ENCODE results near the gene CDK18. TPM values are rescaled to one million over a fixed set of nuclear protein-coding genes. Genes with fewer than 3 reads are reported as not detected.

CDK18 gene
- total RNA-seq, 1 donor from 2014 or later: 27.0 TPM

- peaks cover 31% of the 10 kb centered on the region for H3K4me1 ChIP-seq
- H3K9me3 ChIP-seq: no peaks in the 10 kb centered on the region
- H3K27me3 ChIP-seq: no peaks in the 10 kb centered on the region
- no peak for DNase-seq (ENCODE audit: extremely low spot score in 2 of 2)
- TF ChIP-seq POLR2A (IDR thresholded peaks at IDR 0.05): no peak
- H3K36me3 ChIP-seq: no peaks in the 10 kb centered on the region
- intact Hi-C loops (cut with DNase I): no loop called here
- H3K4me3 ChIP-seq: no peak overlapping the region
- H3K27ac ChIP-seq: peak overlapping the region; percentile 71
These were observed 2.1 kb downstream of the CDK18 start for GRCh38 chr1:205506409-205507200.

- intact Hi-C loops (cut with DNase I): no loop called here
- H3K4me1 ChIP-seq: peaks cover 38% of the 10 kb centered on the region
- H3K36me3 ChIP-seq: no peaks in the 10 kb centered on the region
- no peak for DNase-seq (ENCODE audit: extremely low spot score in 2 of 2)
- TF ChIP-seq POLR2AphosphoS5 (IDR thresholded peaks at IDR 0.05; ENCODE audit: insufficient read depth in 1 of 2, low read depth in 1 of 2): no peak
- no peak for TF ChIP-seq POLR2A (IDR thresholded peaks at IDR 0.05)
- no peak for TF ChIP-seq CTCF (IDR thresholded peaks at IDR 0.05)
- H3K9me3 ChIP-seq: no peaks in the 10 kb centered on the region
- no peaks in the 10 kb centered on the region for H3K27me3 ChIP-seq
- no peak overlapping the region for H3K4me3 ChIP-seq
- H3K27ac ChIP-seq: no peak overlapping the region
These were observed 3.8 kb downstream of the CDK18 start for GRCh38 chr1:205508227-205508714.

GRCh38 chr1:205510308-205510950, 6.0 kb downstream of the CDK18 start:
- no peak for DNase-seq (ENCODE audit: extremely low spot score in 2 of 2)
- H3K27ac ChIP-seq: no peak overlapping the region
- H3K27me3 ChIP-seq: no peaks in the 10 kb centered on the region
- H3K4me1 ChIP-seq: peaks cover 20% of the 10 kb centered on the region
- intact Hi-C loops (cut with DNase I): no loop called here
- H3K4me3 ChIP-seq: no peak overlapping the region
- no peaks in the 10 kb centered on the region for H3K36me3 ChIP-seq
- no peaks in the 10 kb centered on the region for H3K9me3 ChIP-seq
- no peak for TF ChIP-seq POLR2AphosphoS5 (IDR thresholded peaks at IDR 0.05; ENCODE audit: insufficient read depth in 1 of 2, low read depth in 1 of 2)
- no peak for TF ChIP-seq POLR2A (IDR thresholded peaks at IDR 0.05)
- no peak for TF ChIP-seq CTCF (IDR thresholded peaks at IDR 0.05)

- Histone ChIP-seq H3K36me3 (no peaks in the 10 kb centered on the region), H3K9me3 (no peaks in the 10 kb centered on the region), H3K4me1 (peaks cover 20% of the 10 kb centered on the region), H3K4me3 (no peak overlapping the region), H3K27me3 (no peaks in the 10 kb centered on the region), H3K27ac (no peak overlapping the region)
- intact Hi-C loops (cut with DNase I): no loop called here
- no peak for TF ChIP-seq POLR2A (IDR thresholded peaks at IDR 0.05)
- TF ChIP-seq POLR2AphosphoS5 (IDR thresholded peaks at IDR 0.05; ENCODE audit: insufficient read depth in 1 of 2, low read depth in 1 of 2): no peak
- no peak for TF ChIP-seq CTCF (IDR thresholded peaks at IDR 0.05)
- DNase-seq (ENCODE audit: extremely low spot score in 2 of 2): no peak
These were observed 6.5 kb downstream of the CDK18 start for GRCh38 chr1:205510951-205511330.

- no peak overlapping the region for H3K4me3 ChIP-seq
- H3K4me1 ChIP-seq: peaks cover 31% of the 10 kb centered on the region
- DNase-seq (ENCODE audit: extremely low spot score in 2 of 2): no peak
- H3K27ac ChIP-seq: peak overlapping the region; percentile 45
- no peaks in the 10 kb centered on the region for H3K9me3 ChIP-seq
- intact Hi-C loops (cut with DNase I): no loop called here
- no peaks in the 10 kb centered on the region for H3K27me3 ChIP-seq
- no peaks in the 10 kb centered on the region for H3K36me3 ChIP-seq
- TF ChIP-seq CTCF (IDR thresholded peaks at IDR 0.05) (no peak), POLR2AphosphoS5 (IDR thresholded peaks at IDR 0.05; ENCODE audit: insufficient read depth in 1 of 2, low read depth in 1 of 2) (no peak), POLR2A (IDR thresholded peaks at IDR 0.05) (no peak)
These were observed 7.9 kb downstream of the CDK18 start for GRCh38 chr1:205512059-205513045.
